Activated CD8-positive, alpha-beta memory T cell treated with anti-CD3 and anti-CD28 coated beads for 4 hours (primary cell): Measurements from ENCODE around the gene RNF112.

Experiments
- DNase-seq, 2 donors: peaks; one replicate each; pipeline ENCODE4 v3.0.0-alpha.2; 2020; ENCODE audit warnings: low read depth in 2 of 2

Gene RNF112

GRCh38 chr17:19387921-19388521 lies 23.0 kb upstream of the RNF112 start:
- DNase-seq = no peak

- no peak for DNase-seq
Measured at GRCh38 chr17:19388791-19389785, 21.9 kb upstream of the RNF112 start.

- DNase-seq = no peak
Measured at GRCh38 chr17:19390951-19391350, 20.1 kb upstream of the RNF112 start.

- no peak for DNase-seq
Measured at GRCh38 chr17:19391432-19391831, 19.6 kb upstream of the RNF112 start.

- no peak for DNase-seq
Measured at GRCh38 chr17:19392303-19392702, 18.7 kb upstream of the RNF112 start.

- DNase-seq = no peak
Measured at GRCh38 chr17:19397556-19398041, 13.4 kb upstream of the RNF112 start.

- no peak for DNase-seq
Measured at GRCh38 chr17:19398301-19399181, 12.5 kb upstream of the RNF112 start.

- no peak for DNase-seq
Measured at GRCh38 chr17:19399750-19400450, 11.1 kb upstream of the RNF112 start.

- DNase-seq = no peak
Measured at GRCh38 chr17:19401321-19402010, 9.6 kb upstream of the RNF112 start.

GRCh38 chr17:19402171-19402570 lies 8.9 kb upstream of the RNF112 start:
- DNase-seq = no peak

- DNase-seq = no peak
Measured at GRCh38 chr17:19403021-19403420, 8.0 kb upstream of the RNF112 start.

- DNase-seq = no peak
Measured at GRCh38 chr17:19404264-19404663, 6.8 kb upstream of the RNF112 start.

GRCh38 chr17:19405114-19405513 lies 5.9 kb upstream of the RNF112 start:
- no peak for DNase-seq

- no peak for DNase-seq
Measured at GRCh38 chr17:19407601-19408345, 3.3 kb upstream of the RNF112 start.

- no peak for DNase-seq
Measured at GRCh38 chr17:19408346-19408710, 2.7 kb upstream of the RNF112 start.

GRCh38 chr17:19409066-19409465 lies 2.0 kb upstream of the RNF112 start:
- DNase-seq = no peak

- no peak for DNase-seq
Measured at GRCh38 chr17:19409509-19409908, 1.5 kb upstream of the RNF112 start.

- no peak for DNase-seq
Measured at GRCh38 chr17:19410091-19410490, 941 bp upstream of the RNF112 start.

GRCh38 chr17:19411631-19412030 lies 599 bp downstream of the RNF112 start:
- DNase-seq = no peak

- DNase-seq = no peak
Measured at GRCh38 chr17:19412510-19412909, 1.5 kb downstream of the RNF112 start.
